ENCODE measurements around the gene MYH7. TPM values are rescaled to one million over a fixed set of nuclear protein-coding genes. Genes with fewer than 3 reads are reported as not detected.

The MYH7 gene
- total RNA-seq, 1 experiment from 2014 or later = not detected

DNA sequence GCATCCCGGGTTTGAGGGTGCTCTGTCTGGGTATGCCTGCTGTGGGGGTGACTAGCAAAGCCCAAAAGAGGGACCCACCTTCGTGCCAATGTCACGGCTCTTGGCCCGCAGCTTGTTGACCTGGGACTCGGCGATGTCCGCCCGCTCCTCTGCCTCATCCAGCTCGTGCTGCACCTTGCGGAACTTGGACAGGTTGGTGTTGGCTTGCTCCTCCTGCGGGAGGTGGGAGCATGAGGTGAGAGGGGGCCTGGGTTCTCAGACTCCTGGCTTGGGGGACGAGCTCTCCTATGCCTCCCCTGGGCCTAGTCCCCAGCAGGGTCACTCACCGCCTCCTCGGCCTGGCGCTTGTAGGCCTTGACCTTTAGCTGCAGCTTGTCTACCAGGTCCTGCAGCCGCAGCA lies 21.8 kb downstream of the MYH7 start:
- H3K4me1 Mint-ChIP-seq (ENCODE audit: insufficient read depth, unreplicated experiment) = no peaks in the 10 kb centered on the region
- H3K27ac Mint-ChIP-seq (ENCODE audit: low read depth, unreplicated experiment) = no peak overlapping the region
- intact Hi-C loops (cut with micrococcal nuclease) = no loop called here
- TF ChIP-seq, protein P1, sequence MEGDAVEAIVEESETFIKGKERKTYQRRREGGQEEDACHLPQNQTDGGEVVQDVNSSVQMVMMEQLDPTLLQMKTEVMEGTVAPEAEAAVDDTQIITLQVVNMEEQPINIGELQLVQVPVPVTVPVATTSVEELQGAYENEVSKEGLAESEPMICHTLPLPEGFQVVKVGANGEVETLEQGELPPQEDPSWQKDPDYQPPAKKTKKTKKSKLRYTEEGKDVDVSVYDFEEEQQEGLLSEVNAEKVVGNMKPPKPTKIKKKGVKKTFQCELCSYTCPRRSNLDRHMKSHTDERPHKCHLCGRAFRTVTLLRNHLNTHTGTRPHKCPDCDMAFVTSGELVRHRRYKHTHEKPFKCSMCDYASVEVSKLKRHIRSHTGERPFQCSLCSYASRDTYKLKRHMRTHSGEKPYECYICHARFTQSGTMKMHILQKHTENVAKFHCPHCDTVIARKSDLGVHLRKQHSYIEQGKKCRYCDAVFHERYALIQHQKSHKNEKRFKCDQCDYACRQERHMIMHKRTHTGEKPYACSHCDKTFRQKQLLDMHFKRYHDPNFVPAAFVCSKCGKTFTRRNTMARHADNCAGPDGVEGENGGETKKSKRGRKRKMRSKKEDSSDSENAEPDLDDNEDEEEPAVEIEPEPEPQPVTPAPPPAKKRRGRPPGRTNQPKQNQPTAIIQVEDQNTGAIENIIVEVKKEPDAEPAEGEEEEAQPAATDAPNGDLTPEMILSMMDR (IDR thresholded peaks at IDR 0.05; ENCODE audit: unreplicated experiment) = no peak
- no peak for DNase-seq (ENCODE audit: unreplicated experiment)
- no peaks in the 10 kb centered on the region for H3K36me3 Mint-ChIP-seq (ENCODE audit: insufficient read depth, unreplicated experiment)
- no TSS peak for BruUV-seq (replicated peaks)
- ChIA-PET POLR2A (no interaction called here), CTCF (interaction anchor here (0.6 to 1.0 kb wide), 2 partner anchors 33 to 93 kb away, joined by 3 to 5 read pairs; no protein-coding TSS in a partner anchor)
- H3K9me3 Mint-ChIP-seq (ENCODE audit: unreplicated experiment) = no peaks in the 10 kb centered on the region
- H3K4me3 Mint-ChIP-seq (ENCODE audit: unreplicated experiment) = no peak overlapping the region
- peaks cover 44% of the 10 kb centered on the region for H3K27me3 Mint-ChIP-seq (ENCODE audit: insufficient read depth, unreplicated experiment)

DNA sequence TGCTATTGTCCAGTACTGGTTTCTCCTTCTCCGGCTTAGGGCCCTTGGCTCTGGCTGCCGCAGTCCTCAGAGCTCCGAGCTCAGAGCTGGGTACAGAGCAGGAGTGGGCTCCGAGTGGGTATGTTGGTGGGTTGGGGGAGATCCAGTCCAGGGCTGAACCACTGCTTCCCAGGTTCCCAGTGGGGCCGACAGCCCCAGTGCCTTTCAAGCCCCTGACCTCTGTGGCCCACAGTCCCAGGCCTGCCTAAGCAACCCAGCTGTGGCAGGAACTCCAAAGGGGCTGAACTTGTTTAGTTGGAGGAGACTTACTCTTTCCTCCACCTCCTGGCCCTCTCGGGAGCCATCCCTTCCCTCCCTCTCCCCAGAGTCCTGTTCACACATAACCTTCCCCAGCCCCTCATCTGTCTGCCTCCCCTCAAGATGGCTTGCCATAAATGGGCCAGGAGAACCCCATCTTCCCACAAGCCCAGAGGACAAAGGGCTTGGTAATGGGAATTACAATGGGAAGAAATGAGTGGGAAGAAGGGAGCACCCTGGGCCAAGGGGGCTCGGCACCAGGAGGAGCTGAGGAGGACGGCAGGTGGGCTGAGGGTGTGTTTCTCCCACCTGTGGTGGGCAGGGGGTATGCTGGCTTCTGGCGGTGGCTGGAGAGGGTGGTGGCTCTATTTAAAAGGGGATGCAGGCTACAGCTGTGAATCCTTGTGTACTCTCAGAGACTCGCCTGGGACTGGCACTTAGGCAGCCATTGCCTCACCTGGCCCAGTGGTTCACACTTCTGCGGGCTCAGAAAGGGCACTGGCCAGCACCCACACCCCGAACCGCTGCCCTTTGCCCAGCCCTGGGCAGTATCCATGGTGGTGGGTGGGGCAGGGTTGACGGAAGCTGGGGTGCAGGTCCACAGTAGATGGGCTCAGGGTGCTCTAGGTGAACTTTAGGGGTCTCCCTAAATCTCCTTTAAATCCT lies 23.6 kb downstream of the MYH7 start:
- CTCF ChIA-PET = interaction anchor here (0.7 to 1.4 kb wide), 2 partner anchors 31 to 35 kb away, joined by 3 to 5 read pairs; partner anchors contain the start of gene CMTM5
- POLR2A ChIA-PET = no interaction called here
- no peak for DNase-seq (ENCODE audit: unreplicated experiment)
- Mint-ChIP-seq H3K4me3 (ENCODE audit: unreplicated experiment) (no peak overlapping the region), H3K27me3 (ENCODE audit: insufficient read depth, unreplicated experiment) (peaks cover 52% of the 10 kb centered on the region), H3K27ac (ENCODE audit: low read depth, unreplicated experiment) (no peak overlapping the region), H3K9me3 (ENCODE audit: unreplicated experiment) (no peaks in the 10 kb centered on the region), H3K36me3 (ENCODE audit: insufficient read depth, unreplicated experiment) (no peaks in the 10 kb centered on the region), H3K4me1 (ENCODE audit: insufficient read depth, unreplicated experiment) (no peaks in the 10 kb centered on the region)
- TF ChIP-seq, protein P1 (IDR thresholded peaks at IDR 0.05; ENCODE audit: unreplicated experiment) = no peak
- intact Hi-C loops (cut with micrococcal nuclease) = no loop called here
- no TSS peak for BruUV-seq (replicated peaks)

DNA sequence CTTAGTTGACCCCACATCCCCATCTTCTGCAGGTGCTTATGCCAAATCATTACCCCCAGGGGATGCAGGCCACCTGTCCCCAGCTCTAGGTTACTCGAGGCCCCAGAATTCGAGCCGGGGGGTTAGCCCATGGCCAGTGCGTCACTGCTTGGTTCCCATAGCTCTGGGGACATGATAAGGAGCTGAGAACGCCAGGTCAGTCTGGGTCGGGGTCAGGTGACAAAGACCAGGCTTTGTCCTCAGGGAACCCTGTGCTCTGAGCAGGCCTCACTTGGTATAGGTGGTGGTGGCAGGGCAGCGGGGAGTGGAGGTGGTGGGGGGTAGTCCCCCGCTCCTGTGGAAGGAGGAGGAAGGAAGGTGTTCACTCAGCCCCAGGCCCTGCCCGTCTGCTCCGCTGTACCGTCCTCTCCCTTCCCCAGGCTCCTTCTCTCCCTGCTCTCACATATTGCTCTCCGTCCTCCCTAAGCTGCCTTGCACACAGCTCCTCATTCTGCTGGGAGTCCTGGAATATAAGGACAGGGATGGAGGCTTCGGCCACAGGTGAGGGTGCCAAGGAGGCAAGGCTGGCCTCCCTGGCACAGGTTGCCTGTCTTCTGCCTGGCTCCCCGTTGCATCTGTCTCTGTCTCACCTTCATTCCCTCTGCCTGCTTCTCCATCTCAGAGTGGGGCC lies 25.4 kb downstream of the MYH7 start:
- no TSS peak for BruUV-seq (replicated peaks)
- H3K36me3 Mint-ChIP-seq (ENCODE audit: insufficient read depth, unreplicated experiment) = no peaks in the 10 kb centered on the region
- no peak overlapping the region for H3K27ac Mint-ChIP-seq (ENCODE audit: low read depth, unreplicated experiment)
- peaks cover 58% of the 10 kb centered on the region for H3K27me3 Mint-ChIP-seq (ENCODE audit: insufficient read depth, unreplicated experiment)
- TF ChIP-seq, protein P1 (IDR thresholded peaks at IDR 0.05; ENCODE audit: unreplicated experiment) = no peak
- CTCF ChIA-PET = interaction anchor here (1.2 kb wide), 1 partner anchor 30 kb away, joined by 8 read pairs; no protein-coding TSS in a partner anchor
- POLR2A ChIA-PET = no interaction called here
- DNase-seq (ENCODE audit: unreplicated experiment) = no peak
- intact Hi-C loops (cut with micrococcal nuclease) = no loop called here
- H3K9me3 Mint-ChIP-seq (ENCODE audit: unreplicated experiment) = no peaks in the 10 kb centered on the region
- no peaks in the 10 kb centered on the region for H3K4me1 Mint-ChIP-seq (ENCODE audit: insufficient read depth, unreplicated experiment)
- no peak overlapping the region for H3K4me3 Mint-ChIP-seq (ENCODE audit: unreplicated experiment)

DNA sequence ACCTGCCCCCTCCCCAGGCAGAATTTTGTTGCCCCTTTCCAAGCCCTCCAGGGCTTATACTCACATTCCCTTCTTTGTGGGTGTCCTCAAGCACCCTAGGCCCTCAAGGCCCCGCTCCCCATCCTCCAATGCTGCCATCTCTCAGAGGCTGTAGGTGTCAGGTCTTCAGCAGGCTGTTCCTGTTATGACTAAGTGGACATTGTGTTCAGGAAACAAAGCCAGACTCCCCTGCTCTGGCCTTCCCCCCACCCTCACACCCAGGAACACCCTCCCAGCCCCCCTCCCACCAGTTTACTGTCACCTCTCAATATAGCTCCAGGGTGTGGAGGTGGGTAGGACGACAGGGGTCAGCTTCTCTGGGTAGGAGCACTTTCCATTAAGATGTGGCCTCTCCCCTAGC lies 26.0 kb downstream of the MYH7 start:
- no peaks in the 10 kb centered on the region for H3K9me3 Mint-ChIP-seq (ENCODE audit: unreplicated experiment)
- BruUV-seq (replicated peaks) = no TSS peak
- no peaks in the 10 kb centered on the region for H3K4me1 Mint-ChIP-seq (ENCODE audit: insufficient read depth, unreplicated experiment)
- intact Hi-C loops (cut with micrococcal nuclease) = no loop called here
- CTCF ChIA-PET = no interaction called here
- POLR2A ChIA-PET = no interaction called here
- no peak overlapping the region for H3K27ac Mint-ChIP-seq (ENCODE audit: low read depth, unreplicated experiment)
- DNase-seq (ENCODE audit: unreplicated experiment) = no peak
- TF ChIP-seq, protein P1 (IDR thresholded peaks at IDR 0.05; ENCODE audit: unreplicated experiment) = no peak
- H3K36me3 Mint-ChIP-seq (ENCODE audit: insufficient read depth, unreplicated experiment) = no peaks in the 10 kb centered on the region
- peaks cover 64% of the 10 kb centered on the region for H3K27me3 Mint-ChIP-seq (ENCODE audit: insufficient read depth, unreplicated experiment)
- no peak overlapping the region for H3K4me3 Mint-ChIP-seq (ENCODE audit: unreplicated experiment)
